H9 (cell line): ENCODE measurements around the gene CENPV. TPM values are rescaled to one million over a fixed set of nuclear protein-coding genes. Genes with fewer than 3 reads are reported as not detected.

ENCODE experiments used
- DNase-seq: peaks from one replicate; pipeline ENCODE4 v3.0.0-alpha.2; 2017
- H2AFZ ChIP-seq: one replicate; pipeline ENCODE4 v1.6.1; 2013; ENCODE audit warnings: mild to moderate bottlenecking, low read length, control low read depth, moderate library complexity
- H2AK5ac ChIP-seq: 2 replicates; pipeline ENCODE4 v1.6.1; 2013; ENCODE audit warnings: low read length, control low read depth, mixed read lengths; ENCODE audit not compliant: insufficient read length
- H2BK120ac ChIP-seq: one replicate; pipeline ENCODE4 v1.6.1; 2013; ENCODE audit warnings: low read depth, mild to moderate bottlenecking, low read length, control low read depth, inconsistent platforms; ENCODE audit not compliant: poor library complexity, severe bottlenecking
- H2BK12ac ChIP-seq: 2 replicates; pipeline ENCODE4 v1.6.1; 2013; ENCODE audit warnings: low read length, control low read depth, mixed read lengths, low read depth; ENCODE audit not compliant: insufficient read length
- H2BK15ac ChIP-seq: 2 replicates; pipeline ENCODE4 v1.6.1; 2013; ENCODE audit warnings: low read depth, low read length, control low read depth
- H2BK20ac ChIP-seq: one replicate; pipeline ENCODE4 v1.6.1; 2013; ENCODE audit warnings: low read depth, mild to moderate bottlenecking, low read length, control low read depth, inconsistent platforms; ENCODE audit not compliant: poor library complexity, severe bottlenecking
- H2BK5ac ChIP-seq: 2 replicates; pipeline ENCODE4 v1.6.1; 2013; ENCODE audit warnings: low read length, control low read depth, mixed read lengths; ENCODE audit not compliant: insufficient read length
- H3K14ac ChIP-seq: 2 replicates; pipeline ENCODE4 v1.6.1; 2013; ENCODE audit warnings: low read length, control low read depth; ENCODE audit not compliant: insufficient read depth
- H3K18ac ChIP-seq: 2 replicates; pipeline ENCODE4 v1.6.1; 2013; ENCODE audit warnings: low read depth, mild to moderate bottlenecking, mixed read lengths, low read length, control low read depth; ENCODE audit not compliant: insufficient read length
- H3K23ac ChIP-seq: 2 replicates; pipeline ENCODE4 v1.6.1; 2013; ENCODE audit warnings: low read length, control low read depth, mixed read lengths, low read depth; ENCODE audit not compliant: insufficient read length
- H3K23me2 ChIP-seq: 2 replicates; pipeline ENCODE4 v1.6.1; 2013; ENCODE audit warnings: low read depth, mild to moderate bottlenecking, mixed read lengths, low read length, control low read depth; ENCODE audit not compliant: insufficient read length, poor library complexity, severe bottlenecking
- H3K27ac ChIP-seq: 2 replicates; pipeline ENCODE4 v1.5.1; 2013; ENCODE audit warnings: low read length, control low read depth, mixed read lengths, low read depth; ENCODE audit not compliant: insufficient read length
- H3K27me3 ChIP-seq: 2 replicates; pipeline ENCODE4 v1.6.1; 2013; ENCODE audit warnings: low read length, control low read depth, inconsistent platforms; ENCODE audit not compliant: insufficient read depth
- H3K4ac ChIP-seq: 2 replicates; pipeline ENCODE4 v1.6.1; 2013; ENCODE audit warnings: low read depth, mild to moderate bottlenecking, control low read depth, inconsistent platforms, low read length, moderate library complexity
- H3K4me1 ChIP-seq: 2 replicates; pipeline ENCODE4 v1.6.1; 2013; ENCODE audit warnings: low read length, control low read depth, inconsistent platforms; ENCODE audit not compliant: insufficient read depth
- H3K4me2 ChIP-seq: 2 replicates; pipeline ENCODE4 v1.6.1; 2013; ENCODE audit warnings: low read length, control low read depth, mixed read lengths; ENCODE audit not compliant: insufficient read length, insufficient read depth
- H3K56ac ChIP-seq: 2 replicates; pipeline ENCODE4 v1.6.1; 2013; ENCODE audit warnings: low read depth, mild to moderate bottlenecking, mixed read lengths, low read length, control low read depth; ENCODE audit not compliant: insufficient read length
- H3K79me1 ChIP-seq: 2 replicates; pipeline ENCODE4 v1.6.1; 2013; ENCODE audit warnings: low read depth, mild to moderate bottlenecking, moderate library complexity, low read length, control low read depth, inconsistent platforms; ENCODE audit not compliant: insufficient read depth, poor library complexity, severe bottlenecking
- H3K79me2 ChIP-seq: 2 replicates; pipeline ENCODE4 v1.6.1; 2013; ENCODE audit warnings: low read length, control low read depth, inconsistent platforms; ENCODE audit not compliant: insufficient read depth
- H3K9ac ChIP-seq: 2 replicates; pipeline ENCODE4 v1.6.1; 2013; ENCODE audit warnings: low read length, control low read depth, mixed read lengths; ENCODE audit not compliant: insufficient read length; ENCODE audit errors: extremely low read depth
- H3K9me3 ChIP-seq: one replicate; pipeline ENCODE4 v1.6.1; 2013; ENCODE audit warnings: low read depth, low read length, inconsistent platforms; ENCODE audit not compliant: control insufficient read depth
- H3T11ph ChIP-seq: one replicate; pipeline ENCODE4 v1.6.1; 2013; ENCODE audit warnings: mild to moderate bottlenecking, low read length, control low read depth, inconsistent platforms
- H4K20me1 ChIP-seq: one replicate; pipeline ENCODE4 v1.6.1; 2013; ENCODE audit not compliant: control insufficient read depth, insufficient read length, insufficient read depth
- H4K5ac ChIP-seq: 2 replicates; pipeline ENCODE4 v1.6.1; 2013; ENCODE audit warnings: low read depth, mild to moderate bottlenecking, mixed read lengths, low read length, control low read depth; ENCODE audit not compliant: insufficient read length
- H4K8ac ChIP-seq: replicated peaks from 2 replicates; pipeline ENCODE4 v1.6.1; 2013; ENCODE audit warnings: low read length, control low read depth, mixed read lengths, low read depth; ENCODE audit not compliant: insufficient read length
- H4K91ac ChIP-seq: 2 replicates; pipeline ENCODE4 v1.6.1; 2013; ENCODE audit warnings: low read depth, mild to moderate bottlenecking, moderate library complexity, mixed read lengths, low read length, control low read depth; ENCODE audit not compliant: insufficient read length
- H3K27ac Mint-ChIP-seq, 3 experiments: 2 replicates in 2 of 3; 3 replicates in 1 of 3; pipeline ENCODE4 v1.8.0; 2020 to 2021; ENCODE audit warnings: mixed read lengths in 3 of 3, mild to moderate bottlenecking in 1 of 3, moderate library complexity in 1 of 3
- H3K27me3 Mint-ChIP-seq: 2 replicates; pipeline ENCODE4 v1.8.0; 2021; ENCODE audit warnings: low read depth, mild to moderate bottlenecking, moderate library complexity, mixed read lengths
- H3K36me3 Mint-ChIP-seq, 3 experiments: 2 replicates in 2 of 3; 3 replicates in 1 of 3; pipeline ENCODE4 v1.8.0; 2020 to 2021; ENCODE audit warnings: low read depth in 3 of 3, mixed read lengths in 3 of 3; ENCODE audit not compliant: insufficient read depth in 1 of 3
- H3K4me1 Mint-ChIP-seq, 2 experiments: 2 replicates each; pipeline ENCODE4 v1.8.0; 2020; ENCODE audit warnings: mixed read lengths in 2 of 2
- H3K4me3 Mint-ChIP-seq, 2 experiments: 2 replicates in 1 of 2; 3 replicates in 1 of 2; pipeline ENCODE4 v1.8.0; 2020 to 2021; ENCODE audit warnings: mild to moderate bottlenecking in 2 of 2, mixed read lengths in 2 of 2, moderate library complexity in 1 of 2
- H3K9me3 Mint-ChIP-seq, 2 experiments: 2 replicates in 1 of 2; 3 replicates in 1 of 2; pipeline ENCODE4 v1.8.0; 2020; ENCODE audit warnings: mild to moderate bottlenecking in 2 of 2, mixed read lengths in 2 of 2, moderate library complexity in 1 of 2
- CTCF ChIP-seq: fragments of 200-600 bp; sonication (generic); conservative IDR thresholded peaks from 3 replicates; pipeline ENCODE4 v1.8.0; 2021; ENCODE audit warnings: antibody characterized with exemption, mild to moderate bottlenecking
- WGBS: extraction: QIAGEN DNeasy Blood & Tissue Kit; methylation state at CpG from one replicate; pipeline ENCODE4 v1.1.7; 2013; ENCODE audit warnings: missing lambda C conversion rate, low lambda C conversion rate, mixed read lengths; ENCODE audit not compliant: insufficient read length; ENCODE audit errors: extremely low coverage; 5-methylcytosine and 5-hydroxymethylcytosine counted together
- total RNA-seq: library from RNA; stranded (reverse); gene quantifications from 2 replicates; pipeline ENCODE4 v1.2.1, GENCODE V29; 2021

The CENPV gene
- total RNA-seq, 1 experiment from 2014 or later, result 200 TPM

- Histone ChIP-seq H4K8ac (no peak overlapping the region), H3K9ac (no peak overlapping the region), H2BK15ac (no peak overlapping the region), H3K23ac (no peak overlapping the region), H3K9me3 (no peaks in the 10 kb centered on the region), H2AFZ (no peak overlapping the region), H3K14ac (no peak overlapping the region), H3K27me3 (no peaks in the 10 kb centered on the region), H3K4me1 (no peaks in the 10 kb centered on the region), H3K56ac (no peak overlapping the region), H2BK5ac (no peak overlapping the region), H3K79me1 (peaks cover 5% of the 10 kb centered on the region), H3K27ac (no peak overlapping the region), H4K20me1 (no peaks in the 10 kb centered on the region), H3K4me2 (no peak overlapping the region), H3K79me2 (peaks cover 6% of the 10 kb centered on the region; the same call in 1 of the 2 replicates), H3K23me2 (peaks cover 8% of the 10 kb centered on the region), H2BK120ac (no peak overlapping the region), H3T11ph (no peak overlapping the region), H2BK20ac (no peak overlapping the region), H2BK12ac (no peak overlapping the region), H4K5ac (no peak overlapping the region), H2AK5ac (no peak overlapping the region), H4K91ac (no peak overlapping the region), H3K4ac (no peak overlapping the region), H3K18ac (no peak overlapping the region)
- Mint-ChIP-seq H3K36me3 (peaks cover 22 to 41% (median 29%) of the 10 kb centered on the region in 3 experiments), H3K4me3 (no peak overlapping the region; a peak in 1 of 5 replicates), H3K27me3 (peaks cover 10% of the 10 kb centered on the region), H3K27ac (no peak overlapping the region), H3K9me3 (no peaks in the 10 kb centered on the region), H3K4me1 (peaks cover 15 to 18% of the 10 kb centered on the region in 2 experiments)
- no peak for DNase-seq
- no peak for TF ChIP-seq CTCF
- WGBS, result no CpG with 5 or more reads among the region's 5 CpGs
Observed at GRCh38 chr17:16349431-16349830, 3.8 kb downstream of the CENPV start.
